ENCODE results near the gene PRKCQ.
"Not testable (repeated sequence)": the region's sequence is repeated elsewhere in the genome, so short reads cannot be mapped to it uniquely, and the experiment has no call there.

PRKCQ gene

DNA sequence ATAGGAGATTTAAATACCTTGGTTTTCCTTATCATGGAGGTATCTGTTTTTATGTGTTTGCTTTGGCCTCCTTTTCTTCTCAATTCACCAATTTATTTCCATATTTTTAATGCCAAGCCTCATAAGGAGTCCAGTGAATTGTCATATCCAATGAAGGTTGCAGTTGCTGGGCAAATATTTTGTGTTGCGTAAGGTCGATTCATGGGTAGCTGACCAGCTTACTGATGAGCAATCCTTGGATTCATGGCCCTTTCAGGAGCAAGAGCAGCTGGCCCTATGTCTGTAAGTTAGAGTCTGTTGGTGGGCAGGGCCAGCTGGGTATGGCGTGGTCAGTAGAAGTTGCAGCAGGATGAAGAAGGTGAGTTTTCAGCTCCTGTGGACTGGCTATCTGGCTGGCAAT, 194.4 kb downstream of the PRKCQ start:
- Histone ChIP-seq H3K4me1 (ENCODE audit: control insufficient read depth in 2 of 2, insufficient read depth in 2 of 2, low read length in 2 of 2) (peaks cover 0 to 5% of the 10 kb centered on the region in 2 donors), H3K27me3 (ENCODE audit: control insufficient read depth in 2 of 2, insufficient read depth in 2 of 2, low read length in 2 of 2) (no peaks in the 10 kb centered on the region), H3K9ac (ENCODE audit: low read depth in 1 of 2, low read length in 2 of 2) (no peak overlapping the region), H3K4me3 (ENCODE audit: low read length in 2 of 2) (no peak overlapping the region), H3K36me3 (ENCODE audit: control insufficient read depth in 2 of 2, insufficient read depth in 2 of 2, low read length in 2 of 2) (no peaks in the 10 kb centered on the region), H3K9me3 (ENCODE audit: control insufficient read depth in 2 of 2, low read length in 2 of 2) (peaks cover 4 to 6% of the 10 kb centered on the region in 2 donors), H3K27ac (ENCODE audit: low read depth in 2 of 2, low read length in 2 of 2) (no peak overlapping the region)

DNA sequence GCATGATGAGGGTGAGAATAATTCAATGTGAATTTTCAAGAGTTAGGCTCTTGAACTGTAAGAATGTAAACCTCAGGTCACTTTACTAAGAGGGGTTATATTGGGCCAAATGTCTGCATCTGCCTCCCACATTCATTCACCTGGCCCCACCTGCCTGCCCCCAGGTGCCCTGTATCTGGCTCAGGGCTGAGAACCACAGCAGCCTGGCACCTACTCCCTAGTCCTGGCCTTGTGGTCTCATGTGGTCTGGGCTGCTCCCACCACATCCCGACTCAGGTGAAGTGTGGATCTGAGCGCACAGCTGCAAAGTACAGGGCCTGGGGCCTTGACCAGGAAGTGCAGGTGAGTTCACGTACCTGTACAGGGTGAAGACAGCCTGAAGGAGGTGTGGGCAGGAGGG, 195.2 kb downstream of the PRKCQ start:
- H3K9me3 ChIP-seq (ENCODE audit: control insufficient read depth in 2 of 2, low read length in 2 of 2), result peaks cover 1 to 6% of the 10 kb centered on the region in 2 donors
- H3K4me3 ChIP-seq (ENCODE audit: low read length in 2 of 2), result no peak overlapping the region
- no peaks in the 10 kb centered on the region for H3K36me3 ChIP-seq (ENCODE audit: control insufficient read depth in 2 of 2, insufficient read depth in 2 of 2, low read length in 2 of 2)
- no peak overlapping the region for H3K9ac ChIP-seq (ENCODE audit: low read depth in 1 of 2, low read length in 2 of 2)
- no peak overlapping the region for H3K27ac ChIP-seq (ENCODE audit: low read depth in 2 of 2, low read length in 2 of 2)
- peaks cover 0 to 5% of the 10 kb centered on the region in 2 donors for H3K4me1 ChIP-seq (ENCODE audit: control insufficient read depth in 2 of 2, insufficient read depth in 2 of 2, low read length in 2 of 2)
- no peaks in the 10 kb centered on the region for H3K27me3 ChIP-seq (ENCODE audit: control insufficient read depth in 2 of 2, insufficient read depth in 2 of 2, low read length in 2 of 2)

- Histone ChIP-seq H3K27ac (ENCODE audit: low read depth in 2 of 2, low read length in 2 of 2) (no peak overlapping the region), H3K9ac (ENCODE audit: low read depth in 1 of 2, low read length in 2 of 2) (no peak overlapping the region), H3K4me3 (ENCODE audit: low read length in 2 of 2) (no peak overlapping the region), H3K27me3 (ENCODE audit: control insufficient read depth in 2 of 2, insufficient read depth in 2 of 2, low read length in 2 of 2) (no peaks in the 10 kb centered on the region), H3K9me3 (ENCODE audit: control insufficient read depth in 2 of 2, low read length in 2 of 2) (peaks cover 0 to 4% of the 10 kb centered on the region in 2 donors), H3K36me3 (ENCODE audit: control insufficient read depth in 2 of 2, insufficient read depth in 2 of 2, low read length in 2 of 2) (no peaks in the 10 kb centered on the region), H3K4me1 (ENCODE audit: control insufficient read depth in 2 of 2, insufficient read depth in 2 of 2, low read length in 2 of 2) (peaks cover 0 to 5% of the 10 kb centered on the region in 2 donors)
Observed at GRCh38 chr10:6384031-6384430, 196.0 kb downstream of the PRKCQ start.

DNA sequence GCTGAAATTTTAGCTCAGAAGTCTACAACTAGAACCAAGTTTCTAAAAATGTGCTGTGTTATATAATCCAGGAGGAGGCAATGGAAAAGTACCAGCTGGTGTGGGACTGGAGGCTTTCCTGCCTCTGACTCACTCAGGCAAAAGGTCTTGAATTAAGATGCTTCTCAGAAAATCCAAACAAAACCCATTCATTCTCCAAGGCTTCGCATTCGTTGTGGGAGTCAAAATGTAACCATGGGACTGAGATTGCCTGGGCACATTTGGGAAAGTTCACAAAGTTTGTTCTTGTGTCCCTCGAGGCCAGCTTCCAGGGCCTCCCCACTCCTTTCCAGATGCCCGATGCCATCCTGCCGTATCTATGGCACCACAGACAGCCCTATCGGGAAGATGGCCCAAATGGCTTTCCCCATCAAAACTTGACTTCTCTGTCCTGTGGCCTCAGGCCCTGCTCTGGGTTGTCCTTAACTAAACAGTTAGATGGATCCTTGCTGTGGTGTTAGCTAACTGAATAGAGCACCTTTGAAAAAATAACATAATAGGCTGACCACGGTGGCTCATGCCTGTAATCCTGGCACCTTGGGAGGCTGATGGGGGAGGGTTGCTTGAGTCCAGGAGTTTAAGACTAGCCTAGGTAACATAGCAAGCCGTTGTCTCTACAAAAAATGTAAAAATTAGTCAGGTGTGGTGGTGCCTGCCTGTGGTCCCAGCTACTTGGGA, 196.8 kb downstream of the PRKCQ start:
- no peaks in the 10 kb centered on the region for H3K9me3 ChIP-seq (ENCODE audit: control insufficient read depth in 2 of 2, low read length in 2 of 2)
- peak overlapping the region; percentile 26 to 56 for H3K27ac ChIP-seq (ENCODE audit: low read depth in 2 of 2, low read length in 2 of 2)
- no peaks in the 10 kb centered on the region for H3K36me3 ChIP-seq (ENCODE audit: control insufficient read depth in 2 of 2, insufficient read depth in 2 of 2, low read length in 2 of 2)
- no peak overlapping the region for H3K9ac ChIP-seq (ENCODE audit: low read depth in 1 of 2, low read length in 2 of 2)
- H3K4me1 ChIP-seq (ENCODE audit: control insufficient read depth in 2 of 2, insufficient read depth in 2 of 2, low read length in 2 of 2), result peaks cover 0 to 5% of the 10 kb centered on the region in 2 donors
- no peak overlapping the region for H3K4me3 ChIP-seq (ENCODE audit: low read length in 2 of 2)
- no peaks in the 10 kb centered on the region for H3K27me3 ChIP-seq (ENCODE audit: control insufficient read depth in 2 of 2, insufficient read depth in 2 of 2, low read length in 2 of 2)

DNA sequence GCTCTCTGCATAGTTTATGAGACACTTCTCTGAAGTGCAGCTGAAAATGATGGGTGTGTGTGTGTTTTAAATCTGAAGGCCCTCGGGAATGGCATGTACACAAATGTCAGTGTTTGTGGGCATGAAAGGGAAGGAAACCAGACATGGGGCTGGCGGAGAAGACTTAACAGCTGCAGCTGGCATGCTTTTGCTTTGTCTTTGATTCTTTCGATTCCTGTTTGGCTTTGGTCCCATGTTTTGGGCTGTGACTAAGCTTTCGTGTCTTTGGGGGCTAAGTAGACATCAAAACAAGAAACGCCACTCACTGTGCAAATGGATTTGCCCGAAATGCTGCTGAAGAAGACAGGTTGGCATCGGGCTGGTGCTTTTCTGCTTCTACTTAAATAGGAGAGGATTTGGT, 198.0 kb downstream of the PRKCQ start:
- Histone ChIP-seq H3K9ac (ENCODE audit: low read depth in 1 of 2, low read length in 2 of 2) (no peak overlapping the region), H3K9me3 (ENCODE audit: control insufficient read depth in 2 of 2, low read length in 2 of 2) (no peaks in the 10 kb centered on the region), H3K27me3 (ENCODE audit: control insufficient read depth in 2 of 2, insufficient read depth in 2 of 2, low read length in 2 of 2) (no peaks in the 10 kb centered on the region), H3K36me3 (ENCODE audit: control insufficient read depth in 2 of 2, insufficient read depth in 2 of 2, low read length in 2 of 2) (no peaks in the 10 kb centered on the region), H3K27ac (ENCODE audit: low read depth in 2 of 2, low read length in 2 of 2) (peak overlapping the region; percentile 26 to 56), H3K4me1 (ENCODE audit: control insufficient read depth in 2 of 2, insufficient read depth in 2 of 2, low read length in 2 of 2) (peaks cover 0 to 5% of the 10 kb centered on the region in 2 donors), H3K4me3 (ENCODE audit: low read length in 2 of 2) (peak overlapping the region; percentile 15 to 34)

DNA sequence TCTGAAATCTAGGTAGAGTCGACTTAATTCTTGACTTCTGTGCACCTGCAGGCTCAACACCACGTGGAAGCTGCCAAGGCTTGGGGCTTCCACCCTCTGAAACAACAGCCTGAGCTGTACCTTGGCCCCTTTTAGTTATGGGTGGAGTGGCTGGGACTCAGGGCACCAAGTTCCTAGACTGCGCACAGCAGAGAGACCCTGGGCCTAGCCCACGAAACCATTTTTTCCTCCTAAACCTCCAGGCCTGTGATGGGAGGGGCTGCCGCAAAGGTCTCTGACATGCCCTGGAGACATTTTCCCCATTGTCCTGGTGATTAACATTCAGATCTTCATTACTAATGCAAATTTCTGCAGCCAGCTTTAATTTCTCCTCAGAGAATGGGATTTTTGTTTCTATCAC, 199.6 kb downstream of the PRKCQ start:
- not testable (repeated sequence) for H3K9me3 ChIP-seq (ENCODE audit: control insufficient read depth in 2 of 2, low read length in 2 of 2); H3K9ac ChIP-seq (ENCODE audit: low read depth in 1 of 2, low read length in 2 of 2); H3K27ac ChIP-seq (ENCODE audit: low read depth in 2 of 2, low read length in 2 of 2); H3K4me3 ChIP-seq (ENCODE audit: low read length in 2 of 2); H3K36me3 ChIP-seq (ENCODE audit: control insufficient read depth in 2 of 2, insufficient read depth in 2 of 2, low read length in 2 of 2); H3K27me3 ChIP-seq (ENCODE audit: control insufficient read depth in 2 of 2, insufficient read depth in 2 of 2, low read length in 2 of 2); H3K4me1 ChIP-seq (ENCODE audit: control insufficient read depth in 2 of 2, insufficient read depth in 2 of 2, low read length in 2 of 2)

GRCh38 chr10:6379015-6379776, 200.9 kb downstream of the PRKCQ start:
- Histone ChIP-seq H3K4me1 (ENCODE audit: control insufficient read depth in 2 of 2, insufficient read depth in 2 of 2, low read length in 2 of 2) (peaks cover 0 to 5% of the 10 kb centered on the region in 2 donors), H3K9ac (ENCODE audit: low read depth in 1 of 2, low read length in 2 of 2) (no peak overlapping the region), H3K9me3 (ENCODE audit: control insufficient read depth in 2 of 2, low read length in 2 of 2) (no peaks in the 10 kb centered on the region), H3K36me3 (ENCODE audit: control insufficient read depth in 2 of 2, insufficient read depth in 2 of 2, low read length in 2 of 2) (no peaks in the 10 kb centered on the region), H3K27ac (ENCODE audit: low read depth in 2 of 2, low read length in 2 of 2) (no peak overlapping the region), H3K4me3 (ENCODE audit: low read length in 2 of 2) (no peak overlapping the region), H3K27me3 (ENCODE audit: control insufficient read depth in 2 of 2, insufficient read depth in 2 of 2, low read length in 2 of 2) (no peaks in the 10 kb centered on the region)

All from mucosa of rectum (tissue), 2 donors.